DMS79 treated with DMSO at 0.1 percent for 48 hours (cell line): ENCODE data around the gene ATRAID.
"Not testable (repeated sequence)": the region's sequence is repeated elsewhere in the genome, so short reads cannot be mapped to it uniquely, and the experiment has no call there.

Experiments
- DNase-seq: peaks from one replicate; lab custom pipeline; 2025; lab: John Stamatoyannopoulos, UW

The ATRAID gene

GRCh38 chr2:27211943-27212625 lies at the start of gene ATRAID, which contains the start of gene SLC5A6:
Gene ATRAID (plus strand): TSS chr2:27212041. CDS start chr2:27212369, 328 bp downstream.
Gene SLC5A6 (minus strand): TSS chr2:27212268. CDS start chr2:27207650, 4,618 bp downstream.
- DNase-seq: peak; percentile 85

GRCh38 chr2:27162151-27163121 lies 49.4 kb upstream of the ATRAID start:
- no peak for DNase-seq

DNA sequence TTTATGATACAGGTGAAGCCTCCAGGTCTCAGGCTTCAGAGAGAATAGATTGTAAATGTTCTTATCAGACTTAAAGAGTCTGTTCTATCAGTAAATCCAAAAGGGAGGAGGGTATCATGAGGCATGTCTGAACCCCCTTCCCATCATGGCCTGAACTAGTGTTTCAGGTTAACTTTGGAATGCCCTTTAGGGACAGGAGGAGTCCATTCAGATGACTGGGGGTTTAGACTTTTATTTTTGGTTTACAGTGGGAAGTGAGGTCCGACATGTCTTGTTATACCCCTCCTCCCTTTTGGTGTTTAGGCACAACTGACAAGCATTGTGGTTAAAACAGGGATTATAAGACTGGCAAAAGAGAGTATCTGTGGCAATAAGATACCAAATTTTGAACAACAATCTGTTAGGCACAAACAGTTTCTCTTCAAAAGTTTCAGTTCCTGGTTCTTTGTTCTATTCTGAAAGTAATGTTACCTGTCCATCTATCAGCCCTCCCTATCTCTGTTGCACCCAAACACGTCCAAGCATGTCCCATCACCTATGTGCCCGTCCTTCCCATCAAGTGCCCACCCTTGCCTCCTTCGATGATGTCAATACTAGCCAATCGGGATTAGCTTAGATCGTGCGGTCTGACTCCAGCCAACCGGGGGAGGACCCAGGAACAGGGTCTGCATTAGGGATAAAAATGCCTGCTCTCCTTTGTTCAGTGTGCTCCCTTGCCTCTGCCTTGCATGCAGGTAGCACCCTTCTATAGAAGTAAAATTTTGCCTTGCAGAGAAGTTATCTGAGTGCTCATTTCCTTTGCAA lies 46.7 kb upstream of the ATRAID start:
- DNase-seq: no peak

DNA sequence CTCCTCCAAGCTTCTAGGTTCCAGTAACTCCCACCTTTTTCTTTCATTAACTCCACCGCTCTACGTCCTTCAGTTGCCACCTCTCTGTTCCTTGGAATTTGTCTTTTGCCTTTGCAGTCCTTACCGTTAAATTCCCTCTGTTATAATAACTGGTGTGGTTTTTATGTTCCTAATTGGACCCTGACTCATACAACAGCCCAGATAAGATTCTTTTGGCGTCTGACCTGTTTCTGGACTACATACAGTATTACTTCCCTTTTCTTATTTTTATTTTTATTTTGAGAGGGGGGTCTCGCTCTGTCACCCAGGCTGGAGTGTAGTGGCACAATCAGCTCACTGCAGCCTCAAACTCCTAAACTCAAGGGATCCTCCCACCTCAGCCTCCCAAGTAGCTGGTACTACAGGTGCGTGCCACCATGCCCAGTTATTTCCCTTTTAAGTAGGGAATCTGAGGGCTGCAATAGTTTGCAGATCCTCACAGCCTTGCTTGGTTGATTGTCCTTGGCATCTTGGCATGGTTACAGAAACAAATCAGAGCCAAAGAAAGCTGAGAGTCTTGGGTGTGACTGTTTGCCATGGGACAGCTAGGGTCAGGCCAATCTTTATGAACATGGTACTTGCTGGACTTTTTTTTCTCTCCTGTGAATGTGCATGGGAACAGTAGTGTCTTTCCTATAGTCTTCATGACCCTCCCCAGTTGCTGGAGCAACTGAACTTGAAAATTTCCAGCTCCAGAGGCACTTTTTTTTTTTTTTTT lies 41.1 kb upstream of the ATRAID start:
- DNase-seq: no peak

DNA sequence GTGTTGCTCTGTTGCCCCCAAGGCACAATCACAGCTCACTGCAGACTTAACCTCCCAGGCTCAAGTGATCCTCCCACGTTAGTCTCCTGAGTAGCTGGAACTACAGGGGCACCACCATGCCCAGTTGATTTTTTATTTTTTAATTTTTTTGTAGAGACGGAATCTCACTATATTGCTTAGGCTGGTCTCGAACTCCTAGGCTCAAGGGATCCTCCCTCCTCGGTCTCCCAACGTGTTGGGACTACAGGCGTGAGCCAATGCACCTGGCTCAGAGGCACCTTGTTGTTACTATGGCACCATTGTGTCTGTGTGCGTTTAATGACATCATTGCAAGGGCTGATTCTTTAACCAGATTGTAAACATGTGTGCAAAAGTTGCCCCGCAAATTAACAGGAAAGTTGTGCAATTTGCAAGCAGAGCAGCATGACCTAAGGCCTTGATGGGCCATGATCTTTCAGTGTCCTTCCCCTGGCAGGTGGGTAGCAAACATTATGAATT lies 40.4 kb upstream of the ATRAID start:
- no peak for DNase-seq

- no peak for DNase-seq
Measured at GRCh38 chr2:27174638-27175037, 37.2 kb upstream of the ATRAID start.

- DNase-seq: no peak
Measured at GRCh38 chr2:27175330-27175729, 36.5 kb upstream of the ATRAID start.

DNA sequence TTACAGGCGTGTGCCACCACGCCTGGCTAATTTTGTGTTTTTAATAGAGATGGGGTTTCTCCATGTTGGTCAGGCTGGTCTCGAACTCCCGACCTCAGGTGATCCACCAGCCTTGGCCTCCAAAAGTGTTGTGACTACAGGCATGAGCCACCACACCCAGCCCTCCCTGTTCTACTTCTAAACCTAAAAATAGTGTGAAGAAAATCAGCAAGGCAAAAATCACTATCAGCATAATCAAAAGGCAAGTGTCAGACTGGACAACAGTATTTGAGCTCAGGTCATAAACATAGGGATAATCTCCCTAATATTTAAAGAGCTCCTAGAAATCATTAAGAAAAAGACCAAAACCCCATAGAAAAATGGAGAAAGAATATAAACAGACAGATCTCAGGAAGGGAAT lies 36.1 kb upstream of the ATRAID start:
- DNase-seq: not testable (repeated sequence)

DNA sequence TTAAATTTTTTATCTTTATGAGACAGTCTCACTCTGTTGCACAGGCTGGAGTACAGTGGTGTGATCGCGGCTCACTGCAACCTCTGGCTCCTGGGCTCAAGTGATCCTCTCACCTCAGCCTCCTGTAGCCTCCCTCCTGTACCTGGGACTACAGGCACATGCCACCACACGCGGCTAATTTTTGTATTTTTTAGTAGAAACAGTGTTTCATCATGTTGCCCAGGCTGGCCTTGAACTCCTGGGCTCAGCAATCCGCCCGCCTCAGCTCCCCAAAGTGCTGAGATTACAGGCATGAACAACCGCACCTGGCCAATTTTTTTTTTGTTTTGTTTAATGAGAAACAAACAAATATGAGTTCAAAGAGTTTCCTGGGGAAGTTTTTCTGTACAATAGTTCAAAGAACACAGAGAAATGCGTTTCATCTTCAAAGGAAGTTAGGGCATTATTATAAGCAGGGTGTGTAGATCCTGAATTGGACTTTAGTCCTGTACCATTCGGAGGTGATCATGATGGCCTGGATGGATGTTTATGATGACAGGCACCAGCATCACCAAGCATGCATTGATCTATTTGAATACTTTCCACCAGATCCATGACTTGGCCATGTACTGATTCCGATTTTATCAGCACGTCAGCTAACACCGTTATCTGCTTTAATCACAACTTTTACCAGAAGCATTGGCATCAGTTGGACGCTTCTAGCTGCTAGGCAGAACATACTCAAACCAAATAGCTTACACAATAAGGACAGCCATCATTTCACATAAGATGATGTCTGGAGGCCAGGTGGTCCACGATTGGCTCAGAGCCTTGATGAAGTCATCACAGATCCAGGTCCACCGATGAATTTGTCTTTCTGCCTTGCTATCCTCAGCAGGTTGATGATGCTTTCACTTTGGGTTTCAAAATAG lies 34.1 kb upstream of the ATRAID start:
- DNase-seq: no peak

DNA sequence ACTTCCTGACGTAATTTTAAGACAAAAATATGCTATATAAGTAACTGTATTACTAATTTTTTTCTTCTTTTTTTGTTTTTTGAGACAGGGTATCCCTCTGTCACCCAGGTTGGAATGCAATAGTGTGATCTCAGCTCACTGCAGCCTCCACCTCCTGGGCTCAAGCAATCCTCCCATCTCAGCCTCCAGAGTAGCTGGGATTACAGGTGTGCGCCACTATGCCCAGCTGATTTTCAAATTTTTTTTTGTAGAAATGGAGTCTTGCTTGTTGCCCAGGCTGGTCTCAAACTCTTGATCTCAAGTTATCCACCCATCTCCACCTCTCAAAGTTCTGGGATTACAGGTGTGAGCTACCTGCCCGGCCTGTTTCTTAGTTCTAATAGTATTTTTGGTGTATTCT lies 33.4 kb upstream of the ATRAID start:
- no peak for DNase-seq

- DNase-seq: no peak
Measured at GRCh38 chr2:27179344-27180000, 32.4 kb upstream of the ATRAID start.

DNA sequence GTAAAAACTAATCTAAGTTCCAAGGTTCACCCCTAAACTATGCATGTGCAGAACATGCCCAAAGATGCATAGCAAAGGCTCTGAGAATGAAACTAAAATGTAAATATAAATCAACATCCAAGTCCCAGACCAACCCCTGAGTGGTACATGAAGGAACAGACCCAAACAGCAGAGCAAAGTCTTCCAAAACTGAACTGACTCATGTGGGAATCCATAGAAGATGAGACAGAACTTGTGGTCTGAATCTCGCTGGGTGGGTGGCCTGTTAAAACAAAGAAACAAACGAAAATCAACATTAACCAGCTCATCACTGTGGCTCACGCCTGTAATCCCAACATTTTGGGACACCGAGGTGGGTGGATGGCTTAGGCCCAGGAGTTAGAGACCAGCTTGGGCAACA lies 29.5 kb upstream of the ATRAID start:
- no peak for DNase-seq

- DNase-seq: no peak
Measured at GRCh38 chr2:27184115-27184514, 27.7 kb upstream of the ATRAID start.

DNA sequence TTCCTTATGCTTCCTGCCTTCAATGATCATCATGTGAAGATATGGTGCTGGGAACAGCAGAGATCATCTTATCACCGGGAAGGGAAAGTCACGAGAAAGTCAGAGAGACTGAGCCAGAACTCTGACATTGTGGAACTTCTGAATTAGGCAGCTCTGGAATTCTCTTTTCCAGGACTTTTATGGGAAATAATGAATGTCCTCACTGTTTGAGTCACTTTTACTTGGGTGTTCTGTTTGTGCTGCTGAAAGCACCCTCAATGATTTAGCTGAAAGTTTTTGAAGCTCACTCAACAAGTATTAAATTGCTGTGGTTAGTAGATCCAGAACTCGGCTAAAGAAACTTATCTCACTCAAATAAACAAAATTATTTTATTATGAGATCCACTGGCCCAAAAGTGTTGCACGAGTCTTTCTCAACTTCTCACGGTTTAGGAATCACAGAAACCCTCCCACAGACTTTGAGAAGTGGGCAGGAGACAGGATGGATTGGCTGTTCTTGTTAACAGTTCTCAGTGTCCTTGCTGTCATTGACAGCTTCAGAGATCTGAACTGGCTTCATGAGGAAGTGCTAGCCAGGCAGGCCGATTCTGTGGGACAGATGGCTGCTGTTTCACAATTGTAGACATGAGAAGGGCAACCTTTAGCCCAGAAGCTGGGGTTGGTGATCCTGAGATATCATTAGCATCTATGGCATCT lies 26.4 kb upstream of the ATRAID start:
- no peak for DNase-seq

- no peak for DNase-seq
Measured at GRCh38 chr2:27186613-27187345, 25.1 kb upstream of the ATRAID start.

DNA sequence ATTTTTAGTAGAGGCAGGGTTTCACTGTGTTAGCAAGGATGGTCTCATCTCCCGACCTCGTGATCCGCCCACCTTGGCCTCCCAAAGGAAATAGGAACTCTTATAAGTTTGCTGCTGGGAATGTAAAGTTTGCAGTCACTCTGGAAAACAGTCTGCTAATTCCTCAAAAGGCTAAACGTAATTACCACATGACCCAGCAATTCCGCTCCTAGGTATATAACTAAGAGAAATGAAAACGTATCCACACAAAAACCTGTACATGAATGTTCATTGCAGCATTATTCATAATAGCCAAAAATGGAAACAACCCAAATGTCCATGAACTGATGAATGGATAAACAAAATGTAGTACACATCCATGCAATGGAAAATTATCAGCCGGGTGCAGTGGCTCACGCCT lies 21.9 kb upstream of the ATRAID start:
- no peak for DNase-seq

GRCh38 chr2:27191070-27191829 lies 20.6 kb upstream of the ATRAID start:
- peak; percentile 32 for DNase-seq
